Uterus (tissue), 4 donors: Measurements from ENCODE around the gene HS3ST4. TPM values are rescaled to one million over a fixed set of nuclear protein-coding genes. Genes with fewer than 3 reads are reported as not detected.

Experiments
- DNase-seq, 2 donors: peaks; one replicate each; pipeline ENCODE4 v3.0.0-alpha.2; 2019 to 2020
- H3K27ac ChIP-seq, 2 donors: fragments of 200-600 bp; sonication (generic); 1 replicate in 1 of 2; 2 replicates in 1 of 2; pipeline ENCODE4 v1.5.1; 2016 to 2018
- H3K27me3 ChIP-seq, 2 donors: fragments of 200-600 bp; sonication (generic); one replicate each; pipeline ENCODE4 v1.5.1; 2018 to 2019; ENCODE audit warnings: control low read depth in 1 of 2
- H3K36me3 ChIP-seq, 2 donors: fragments of 200-600 bp; sonication (generic); one replicate each; pipeline ENCODE4 v1.5.1; 2019; ENCODE audit warnings: control low read depth in 1 of 2
- H3K4me1 ChIP-seq, 2 donors: fragments of 200-600 bp; sonication (generic); one replicate each; pipeline ENCODE4 v1.5.1; 2018 to 2019; ENCODE audit warnings: control low read depth in 1 of 2
- H3K4me3 ChIP-seq, 2 donors: fragments of 200-600 bp; sonication (generic); 1 replicate in 1 of 2; 2 replicates in 1 of 2; pipeline ENCODE4 v1.5.1; 2018 to 2019; ENCODE audit warnings: mild to moderate bottlenecking in 1 of 2
- H3K9me3 ChIP-seq, 2 donors: fragments of 200-600 bp; sonication (generic); one replicate each; pipeline ENCODE4 v1.5.1; 2019; ENCODE audit warnings: control low read depth in 1 of 2
- POLR2A ChIP-seq, 2 donors: fragments of 450-650 bp; IDR thresholded peaks; one replicate each; pipeline ENCODE4 v1.6.1; 2016; ENCODE audit warnings: antibody characterized with exemption in 2 of 2, mild to moderate bottlenecking in 1 of 2, moderate library complexity in 1 of 2
- intact Hi-C: fragments of 100-400 bp; cut with DNase I; formaldehyde crosslinking; loops from one replicate; pipeline ENCODE4 v1.15.1; 2023; ENCODE audit warnings: low total_unique reads
- total RNA-seq, 4 donors: library from RNA; depleted of rRNA in 3 of 4; stranded (reverse); fragments of >200 nt in 3 of 4; gene quantifications; one replicate each; pipeline versions ENCODE4 v1.1.0 to v1.2.4, GENCODE V29; 2014 to 2023
- TF ChIP-seq, protein P1 (sequence below), 4 experiments: fragments of 200-600 bp in 2 of 4; fragments of 450-650 bp in 2 of 4; sonication (generic) in 2 of 4; IDR thresholded peaks; one replicate each; pipeline ENCODE4 v1.5.1; 2016 to 2019; ENCODE audit warnings: antibody characterized with exemption in 4 of 4, mild to moderate bottlenecking in 2 of 4, moderate library complexity in 1 of 4
- donor health status: DM: yes; HTN: yes; CAD: no.

The HS3ST4 gene
- total RNA-seq, 4 donors from 2014 or later: 0.14 TPM; not detected in 3

DNA sequence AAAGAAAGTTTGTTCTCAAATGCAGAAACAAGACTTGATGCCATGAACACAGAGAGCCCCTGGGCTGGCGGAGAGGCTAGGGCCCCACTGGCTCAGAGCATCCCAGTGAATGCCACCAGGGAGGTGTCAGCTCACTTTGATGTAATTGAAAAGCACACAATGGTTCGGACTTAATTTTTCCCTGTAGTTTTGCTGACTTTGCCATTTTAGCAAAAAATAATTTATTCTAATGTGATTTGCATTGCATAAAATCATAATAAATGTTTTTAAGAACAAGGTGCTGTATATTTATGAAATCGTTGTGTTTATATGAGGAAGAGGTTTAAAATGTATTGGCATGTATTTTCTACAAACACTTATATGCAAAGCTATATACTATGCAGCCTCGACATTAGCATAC lies 140.5 kb downstream of the HS3ST4 start:
- Histone ChIP-seq H3K9me3 (no peaks in the 10 kb centered on the region), H3K4me3 (no peak overlapping the region), H3K36me3 (no peaks in the 10 kb centered on the region), H3K27me3 (no peaks in the 10 kb centered on the region), H3K4me1 (no peaks in the 10 kb centered on the region), H3K27ac (no peak overlapping the region)
- DNase-seq: no peak
- TF ChIP-seq, protein P1, sequence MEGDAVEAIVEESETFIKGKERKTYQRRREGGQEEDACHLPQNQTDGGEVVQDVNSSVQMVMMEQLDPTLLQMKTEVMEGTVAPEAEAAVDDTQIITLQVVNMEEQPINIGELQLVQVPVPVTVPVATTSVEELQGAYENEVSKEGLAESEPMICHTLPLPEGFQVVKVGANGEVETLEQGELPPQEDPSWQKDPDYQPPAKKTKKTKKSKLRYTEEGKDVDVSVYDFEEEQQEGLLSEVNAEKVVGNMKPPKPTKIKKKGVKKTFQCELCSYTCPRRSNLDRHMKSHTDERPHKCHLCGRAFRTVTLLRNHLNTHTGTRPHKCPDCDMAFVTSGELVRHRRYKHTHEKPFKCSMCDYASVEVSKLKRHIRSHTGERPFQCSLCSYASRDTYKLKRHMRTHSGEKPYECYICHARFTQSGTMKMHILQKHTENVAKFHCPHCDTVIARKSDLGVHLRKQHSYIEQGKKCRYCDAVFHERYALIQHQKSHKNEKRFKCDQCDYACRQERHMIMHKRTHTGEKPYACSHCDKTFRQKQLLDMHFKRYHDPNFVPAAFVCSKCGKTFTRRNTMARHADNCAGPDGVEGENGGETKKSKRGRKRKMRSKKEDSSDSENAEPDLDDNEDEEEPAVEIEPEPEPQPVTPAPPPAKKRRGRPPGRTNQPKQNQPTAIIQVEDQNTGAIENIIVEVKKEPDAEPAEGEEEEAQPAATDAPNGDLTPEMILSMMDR (IDR thresholded peaks at IDR 0.05): no peak
- no peak for TF ChIP-seq POLR2A (IDR thresholded peaks at IDR 0.05)
- intact Hi-C loops: no loop called here

DNA sequence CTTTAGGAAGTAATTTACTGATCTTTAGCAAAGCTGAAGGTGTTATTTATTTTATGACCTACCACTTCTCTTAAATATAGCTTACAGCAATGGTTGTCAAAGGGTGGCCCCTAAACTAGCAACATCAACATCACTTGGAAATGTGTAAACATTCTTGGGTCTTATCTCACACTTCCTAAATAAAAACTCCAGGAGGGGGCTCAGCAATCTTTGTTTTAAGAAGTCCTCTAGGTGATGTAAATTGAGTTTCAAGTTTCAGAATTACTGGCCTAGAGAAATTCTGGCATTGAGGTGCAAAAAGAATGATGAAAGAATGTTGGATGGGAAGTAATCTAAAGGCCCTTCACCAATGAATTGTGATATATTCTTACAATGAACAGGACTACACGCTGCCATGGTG lies 142.3 kb downstream of the HS3ST4 start:
- intact Hi-C loops: no loop called here

DNA sequence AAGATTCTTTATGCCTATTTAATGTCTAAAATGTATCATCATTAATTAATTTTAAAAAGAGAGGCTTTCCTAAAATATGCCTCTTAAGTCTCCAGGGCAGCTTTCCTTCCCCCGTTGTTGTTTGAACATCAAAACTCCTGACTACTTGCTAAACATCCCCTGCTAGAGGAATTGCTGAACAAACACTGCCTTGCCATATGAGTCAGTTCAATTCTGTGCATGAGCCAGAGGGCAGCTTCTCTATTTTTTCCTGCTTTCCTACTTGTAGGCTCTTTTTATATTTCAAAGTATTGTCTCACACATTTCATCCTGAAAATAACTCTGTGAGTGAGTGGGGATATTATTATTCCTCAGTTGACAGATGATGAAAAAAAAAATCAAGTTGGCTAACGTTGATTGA lies 143.4 kb downstream of the HS3ST4 start:
- Histone ChIP-seq H3K9me3 (no peaks in the 10 kb centered on the region), H3K27ac (no peak overlapping the region), H3K27me3 (no peaks in the 10 kb centered on the region), H3K36me3 (no peaks in the 10 kb centered on the region), H3K4me3 (no peak overlapping the region), H3K4me1 (no peaks in the 10 kb centered on the region)
- TF ChIP-seq, protein P1 (IDR thresholded peaks at IDR 0.05): no peak
- intact Hi-C loops: no loop called here
- no peak for DNase-seq

More for the DNA sequence above, 142.3 kb downstream of the HS3ST4 start:
- no peak for DNase-seq
- Histone ChIP-seq H3K9me3 (no peaks in the 10 kb centered on the region), H3K36me3 (no peaks in the 10 kb centered on the region), H3K27me3 (no peaks in the 10 kb centered on the region), H3K4me1 (no peaks in the 10 kb centered on the region), H3K4me3 (no peak overlapping the region), H3K27ac (no peak overlapping the region)
- no peak for TF ChIP-seq POLR2A (IDR thresholded peaks at IDR 0.05)
- TF ChIP-seq, protein P1 (IDR thresholded peaks at IDR 0.05): no peak

DNA sequence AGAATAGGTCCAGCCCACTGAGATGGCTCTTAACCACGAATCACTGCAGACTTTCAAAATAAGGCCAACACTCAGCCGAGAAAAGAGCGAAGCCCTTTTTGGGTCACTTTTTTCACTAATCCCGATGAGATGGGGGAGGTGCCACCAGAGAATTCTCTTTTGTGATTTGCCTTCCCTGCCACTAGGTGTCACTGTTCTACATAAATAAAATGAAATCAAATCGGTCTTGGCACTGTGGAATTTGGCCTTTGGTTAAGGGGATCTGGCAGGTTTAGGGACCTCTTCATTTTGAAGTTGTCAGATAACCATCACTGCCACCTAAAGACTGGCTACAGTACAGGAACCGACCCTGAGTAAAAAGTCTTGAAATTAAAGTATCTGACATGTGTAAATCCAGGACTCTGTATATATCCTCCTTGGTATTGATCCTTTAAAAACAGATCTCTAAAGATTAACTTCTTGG lies 147.0 kb downstream of the HS3ST4 start:
- TF ChIP-seq POLR2A (IDR thresholded peaks at IDR 0.05): no peak
- TF ChIP-seq, protein P1 (IDR thresholded peaks at IDR 0.05): peak; percentile 26 to 68 (median 40)
- no peaks in the 10 kb centered on the region for H3K9me3 ChIP-seq
- no peaks in the 10 kb centered on the region for H3K36me3 ChIP-seq
- no peak for DNase-seq
- intact Hi-C loops: no loop called here
- no peak overlapping the region for H3K27ac ChIP-seq
- H3K4me3 ChIP-seq: no peak overlapping the region
- H3K27me3 ChIP-seq: no peaks in the 10 kb centered on the region
- H3K4me1 ChIP-seq: no peaks in the 10 kb centered on the region

DNA sequence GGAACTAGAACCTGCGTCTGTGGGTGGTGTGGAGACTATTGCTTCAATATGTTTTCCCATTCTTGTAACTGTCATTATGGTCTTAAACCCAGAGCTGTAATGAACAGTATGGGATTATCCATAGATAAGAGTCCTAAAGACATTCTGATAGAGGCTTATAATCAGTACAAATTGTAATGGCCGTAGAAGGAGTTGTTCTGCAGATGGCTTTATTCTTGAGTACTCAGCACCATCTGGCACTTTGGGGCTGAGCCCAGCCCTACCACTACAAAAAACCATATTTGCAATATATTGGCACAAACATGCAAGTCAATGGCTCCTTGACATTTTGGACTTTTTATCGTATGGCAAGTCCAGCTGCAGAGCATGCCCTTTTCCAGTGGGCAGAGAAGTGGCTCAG lies 150.0 kb downstream of the HS3ST4 start:
- TF ChIP-seq, protein P1 (IDR thresholded peaks at IDR 0.05): no peak
- TF ChIP-seq POLR2A (IDR thresholded peaks at IDR 0.05): no peak
- H3K27ac ChIP-seq: no peak overlapping the region
- DNase-seq: no peak
- intact Hi-C loops: no loop called here
- no peak overlapping the region for H3K4me3 ChIP-seq
- H3K27me3 ChIP-seq: no peaks in the 10 kb centered on the region
- no peaks in the 10 kb centered on the region for H3K9me3 ChIP-seq
- no peaks in the 10 kb centered on the region for H3K4me1 ChIP-seq
- H3K36me3 ChIP-seq: no peaks in the 10 kb centered on the region
